Measurements from ENCODE around the gene ATXN10.

Gene ATXN10

DNA sequence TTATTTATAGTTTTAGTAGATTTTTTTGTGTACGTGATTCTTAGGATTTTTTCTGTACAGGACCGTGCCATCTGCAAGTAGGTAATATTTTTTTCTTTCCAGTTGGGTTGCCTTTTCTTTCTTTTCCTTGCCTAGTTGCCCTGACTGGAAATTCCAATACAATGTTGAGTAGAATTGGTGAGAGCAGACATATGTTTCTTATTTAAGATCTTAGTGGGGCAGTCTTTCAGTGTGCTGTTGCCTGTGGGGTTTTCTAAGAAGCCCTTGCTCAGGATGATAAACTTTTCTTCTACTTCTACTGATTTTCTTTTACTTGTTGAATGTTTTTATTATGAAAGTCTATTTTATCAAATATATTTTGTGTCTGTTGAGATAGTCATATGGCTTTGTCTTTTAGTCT lies 33.0 kb downstream of the ATXN10 start:
- no peak for DNase-seq
- no peaks in the 10 kb centered on the region for H3K9me3 ChIP-seq (ENCODE audit: insufficient read depth, low read length, severe bottlenecking)
- no peaks in the 10 kb centered on the region; the same call in 1 of the 2 replicates for H4K20me1 ChIP-seq (ENCODE audit: insufficient read depth, low read length)
- no peak overlapping the region for H3K27ac ChIP-seq (ENCODE audit: low read length)
- no peak overlapping the region for H3K4me2 ChIP-seq (ENCODE audit: insufficient read depth, low read length)
- no peaks in the 10 kb centered on the region for H3K27me3 ChIP-seq (ENCODE audit: insufficient read depth, low read length, poor library complexity)
- H3K4me1 ChIP-seq (ENCODE audit: insufficient read depth, low read length), result no peaks in the 10 kb centered on the region
- peaks cover 91% of the 10 kb centered on the region for H3K36me3 ChIP-seq (ENCODE audit: insufficient read depth, low read length)
- H3K9ac ChIP-seq (ENCODE audit: low read depth, low read length), result no peak overlapping the region
- TF ChIP-seq, protein P1, sequence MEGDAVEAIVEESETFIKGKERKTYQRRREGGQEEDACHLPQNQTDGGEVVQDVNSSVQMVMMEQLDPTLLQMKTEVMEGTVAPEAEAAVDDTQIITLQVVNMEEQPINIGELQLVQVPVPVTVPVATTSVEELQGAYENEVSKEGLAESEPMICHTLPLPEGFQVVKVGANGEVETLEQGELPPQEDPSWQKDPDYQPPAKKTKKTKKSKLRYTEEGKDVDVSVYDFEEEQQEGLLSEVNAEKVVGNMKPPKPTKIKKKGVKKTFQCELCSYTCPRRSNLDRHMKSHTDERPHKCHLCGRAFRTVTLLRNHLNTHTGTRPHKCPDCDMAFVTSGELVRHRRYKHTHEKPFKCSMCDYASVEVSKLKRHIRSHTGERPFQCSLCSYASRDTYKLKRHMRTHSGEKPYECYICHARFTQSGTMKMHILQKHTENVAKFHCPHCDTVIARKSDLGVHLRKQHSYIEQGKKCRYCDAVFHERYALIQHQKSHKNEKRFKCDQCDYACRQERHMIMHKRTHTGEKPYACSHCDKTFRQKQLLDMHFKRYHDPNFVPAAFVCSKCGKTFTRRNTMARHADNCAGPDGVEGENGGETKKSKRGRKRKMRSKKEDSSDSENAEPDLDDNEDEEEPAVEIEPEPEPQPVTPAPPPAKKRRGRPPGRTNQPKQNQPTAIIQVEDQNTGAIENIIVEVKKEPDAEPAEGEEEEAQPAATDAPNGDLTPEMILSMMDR (IDR thresholded peaks at IDR 0.05; ENCODE audit: borderline replicate concordance, extremely low read depth, low read length, poor library complexity, severe bottlenecking), result no peak
- TF ChIP-seq EZH2 (IDR thresholded peaks at IDR 0.05; ENCODE audit: borderline replicate concordance, low read depth, low read length, severe bottlenecking), result no peak
- no peak for ATAC-seq (ENCODE audit: insufficient read depth, low read depth)
- H3K4me3 ChIP-seq (ENCODE audit: low read depth in 1 of 2, low read length in 2 of 2), result no peak overlapping the region
- H2AFZ ChIP-seq (ENCODE audit: low read depth, low read length), result no peak overlapping the region
- peaks cover 31% of the 10 kb centered on the region for H3K79me2 ChIP-seq (ENCODE audit: insufficient read depth, low read length)

DNA sequence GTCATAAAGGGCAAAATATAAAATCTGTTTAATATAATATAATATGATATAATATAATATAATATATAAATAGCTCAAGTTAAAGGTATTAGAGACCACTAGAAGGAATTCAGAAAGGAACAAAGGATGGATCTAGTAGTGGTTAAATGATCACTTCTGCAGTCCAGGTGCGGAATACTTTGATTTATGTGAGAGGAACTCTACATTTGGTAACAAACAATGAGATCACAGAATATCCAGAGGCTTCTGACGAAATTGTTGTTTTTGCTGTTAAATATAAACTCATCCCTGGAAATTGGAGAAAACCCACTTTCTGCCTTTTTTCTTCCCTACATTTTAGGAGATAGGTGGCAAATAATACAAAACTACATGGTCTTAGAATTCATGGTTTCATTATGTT lies 36.0 kb downstream of the ATXN10 start:
- Histone ChIP-seq H3K79me2 (ENCODE audit: insufficient read depth, low read length) (peaks cover 42% of the 10 kb centered on the region), H3K27ac (ENCODE audit: low read length) (no peak overlapping the region), H4K20me1 (ENCODE audit: insufficient read depth, low read length) (peaks cover 7% of the 10 kb centered on the region; the same call in 1 of the 2 replicates), H3K4me2 (ENCODE audit: insufficient read depth, low read length) (no peak overlapping the region), H3K4me1 (ENCODE audit: insufficient read depth, low read length) (no peaks in the 10 kb centered on the region), H3K4me3 (ENCODE audit: low read depth in 1 of 2, low read length in 2 of 2) (no peak overlapping the region), H2AFZ (ENCODE audit: low read depth, low read length) (no peak overlapping the region), H3K36me3 (ENCODE audit: insufficient read depth, low read length) (peaks cover 85% of the 10 kb centered on the region), H3K27me3 (ENCODE audit: insufficient read depth, low read length, poor library complexity) (no peaks in the 10 kb centered on the region), H3K9me3 (ENCODE audit: insufficient read depth, low read length, severe bottlenecking) (no peaks in the 10 kb centered on the region), H3K9ac (ENCODE audit: low read depth, low read length) (no peak overlapping the region)
- ATAC-seq (ENCODE audit: insufficient read depth, low read depth), result no peak
- no peak for DNase-seq
- TF ChIP-seq, protein P1 (IDR thresholded peaks at IDR 0.05; ENCODE audit: borderline replicate concordance, extremely low read depth, low read length, poor library complexity, severe bottlenecking), result no peak
- no peak for TF ChIP-seq EZH2 (IDR thresholded peaks at IDR 0.05; ENCODE audit: borderline replicate concordance, low read depth, low read length, severe bottlenecking)

DNA sequence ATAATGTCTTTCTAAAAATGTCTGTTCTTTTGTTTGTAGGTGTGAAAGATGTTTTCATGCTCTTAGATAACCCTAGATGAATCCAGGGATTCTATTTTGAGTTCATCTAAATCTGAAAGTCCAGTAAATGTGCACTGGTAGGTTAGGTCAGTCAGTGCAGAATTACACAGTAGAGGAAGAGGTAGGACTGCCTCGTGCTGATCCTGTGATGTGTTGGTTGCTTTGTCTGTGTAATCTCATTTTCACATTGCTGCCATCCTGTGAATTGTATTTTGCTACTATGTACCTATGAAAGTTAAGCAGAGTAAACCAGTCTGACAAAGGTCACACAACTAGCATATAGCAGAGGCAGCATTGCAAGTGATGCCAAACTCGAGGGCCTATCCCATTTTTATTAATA lies 36.5 kb downstream of the ATXN10 start:
- no peaks in the 10 kb centered on the region for H3K9me3 ChIP-seq (ENCODE audit: insufficient read depth, low read length, severe bottlenecking)
- no peak overlapping the region for H3K9ac ChIP-seq (ENCODE audit: low read depth, low read length)
- no peak overlapping the region for H3K27ac ChIP-seq (ENCODE audit: low read length)
- no peak for TF ChIP-seq EZH2 (IDR thresholded peaks at IDR 0.05; ENCODE audit: borderline replicate concordance, low read depth, low read length, severe bottlenecking)
- TF ChIP-seq, protein P1 (IDR thresholded peaks at IDR 0.05; ENCODE audit: borderline replicate concordance, extremely low read depth, low read length, poor library complexity, severe bottlenecking), result no peak
- no peak overlapping the region for H3K4me3 ChIP-seq (ENCODE audit: low read depth in 1 of 2, low read length in 2 of 2)
- H2AFZ ChIP-seq (ENCODE audit: low read depth, low read length), result no peak overlapping the region
- no peaks in the 10 kb centered on the region for H3K4me1 ChIP-seq (ENCODE audit: insufficient read depth, low read length)
- H4K20me1 ChIP-seq (ENCODE audit: insufficient read depth, low read length), result peaks cover 10% of the 10 kb centered on the region; the same call in 1 of the 2 replicates
- no peaks in the 10 kb centered on the region for H3K27me3 ChIP-seq (ENCODE audit: insufficient read depth, low read length, poor library complexity)
- H3K79me2 ChIP-seq (ENCODE audit: insufficient read depth, low read length), result peaks cover 45% of the 10 kb centered on the region
- ATAC-seq (ENCODE audit: insufficient read depth, low read depth) (no peak), DNase-seq (no peak)
- no peak overlapping the region for H3K4me2 ChIP-seq (ENCODE audit: insufficient read depth, low read length)
- peaks cover 83% of the 10 kb centered on the region for H3K36me3 ChIP-seq (ENCODE audit: insufficient read depth, low read length)
